ENCODE results near the gene INPP4B. TPM values are rescaled to one million over a fixed set of nuclear protein-coding genes. Genes with fewer than 3 reads are reported as not detected.

Gene INPP4B
- total and polyA plus RNA-seq, 3 donors from 2014 or later = 23.2 to 64.5 (median 55.2) TPM

- no peaks in the 10 kb centered on the region for H3K27me3 ChIP-seq
- H3K9me3 ChIP-seq = no peaks in the 10 kb centered on the region
- H3K4me1 ChIP-seq = no peaks in the 10 kb centered on the region
- intact Hi-C loops (cut with DNase I; ENCODE audit: low total_unique reads) = no loop called here
- 49 to 79% methylated on average over 4 of the region's 4 CpGs for WGBS, 2 donors
- no peak for DNase-seq
- H3K36me3 ChIP-seq (ENCODE audit: low read depth, missing control alignments) = no peaks in the 10 kb centered on the region
- no peak overlapping the region for H3K4me3 ChIP-seq
- no peak for TF ChIP-seq POLR2A (IDR thresholded peaks at IDR 0.05)
- no peak for TF ChIP-seq CTCF (IDR thresholded peaks at IDR 0.05)
- no peak overlapping the region for H3K27ac ChIP-seq
Observed at GRCh38 chr4:142721187-142721586, 124.9 kb downstream of the INPP4B start.

- intact Hi-C loops (cut with DNase I; ENCODE audit: low total_unique reads) = no loop called here
- DNase-seq = no peak
- H3K36me3 ChIP-seq (ENCODE audit: low read depth, missing control alignments) = no peaks in the 10 kb centered on the region
- H3K4me3 ChIP-seq = no peak overlapping the region
- H3K4me1 ChIP-seq = no peaks in the 10 kb centered on the region
- TF ChIP-seq CTCF (IDR thresholded peaks at IDR 0.05) (peak in 1 of 3 experiments; percentile 55), POLR2A (IDR thresholded peaks at IDR 0.05) (no peak)
- no peak overlapping the region for H3K27ac ChIP-seq
- H3K9me3 ChIP-seq = no peaks in the 10 kb centered on the region
- WGBS, 2 donors = 68 to 74% methylated on average over 5 of the region's 5 CpGs
- H3K27me3 ChIP-seq = no peaks in the 10 kb centered on the region
Observed at GRCh38 chr4:142719854-142720541, 126.1 kb downstream of the INPP4B start.

- TF ChIP-seq POLR2A (IDR thresholded peaks at IDR 0.05) = no peak
- no peak for TF ChIP-seq CTCF (IDR thresholded peaks at IDR 0.05)
- intact Hi-C loops (cut with DNase I; ENCODE audit: low total_unique reads) = no loop called here
Observed at GRCh38 chr4:142718981-142719380, 127.1 kb downstream of the INPP4B start.

DNA sequence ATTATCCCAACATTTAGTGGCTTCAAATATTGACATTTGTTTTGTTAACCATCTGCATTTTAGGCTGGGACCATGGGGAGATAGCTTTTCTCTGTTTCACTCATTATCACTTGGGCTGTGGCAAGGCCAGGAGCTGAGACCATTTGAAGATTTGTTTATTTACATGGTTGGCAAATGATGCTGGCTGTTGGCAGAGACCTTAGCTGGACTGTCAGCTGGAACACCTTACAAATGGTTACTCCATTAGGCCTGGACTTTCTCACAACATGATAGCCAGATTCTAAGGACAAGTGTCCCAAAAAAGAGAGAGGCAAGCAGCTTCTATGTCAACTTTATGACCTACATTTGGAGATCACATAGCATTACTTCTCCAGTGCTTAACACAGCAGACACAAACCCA, 130.4 kb downstream of the INPP4B start:
- Histone ChIP-seq H3K27me3 (no peaks in the 10 kb centered on the region), H3K9me3 (no peaks in the 10 kb centered on the region), H3K27ac (no peak overlapping the region), H3K4me1 (no peaks in the 10 kb centered on the region), H3K36me3 (ENCODE audit: low read depth, missing control alignments) (no peaks in the 10 kb centered on the region), H3K4me3 (no peak overlapping the region)
- no peak for TF ChIP-seq POLR2A (IDR thresholded peaks at IDR 0.05)
- TF ChIP-seq CTCF (IDR thresholded peaks at IDR 0.05) = no peak
- intact Hi-C loops (cut with DNase I; ENCODE audit: low total_unique reads) = no loop called here
- no peak for DNase-seq

More at GRCh38 chr4:142718981-142719380, 127.1 kb downstream of the INPP4B start:
- Histone ChIP-seq H3K4me3 (no peak overlapping the region), H3K4me1 (no peaks in the 10 kb centered on the region), H3K9me3 (no peaks in the 10 kb centered on the region), H3K36me3 (ENCODE audit: low read depth, missing control alignments) (no peaks in the 10 kb centered on the region), H3K27ac (no peak overlapping the region), H3K27me3 (no peaks in the 10 kb centered on the region)
- DNase-seq = no peak

Data from testis (tissue), 3 donors.